Endothelial cell of umbilical vein (primary cell): ENCODE measurements around the gene AMPH. TPM values are rescaled to one million over a fixed set of nuclear protein-coding genes. Genes with fewer than 3 reads are reported as not detected.

Source experiments
- BruUV-seq: library from RNA; stranded (reverse); fragments of 400-500 nt; replicated peaks from 2 replicates; lab custom pipeline; 2021; lab: Mats Ljungman, UMichigan
- CTCF ChIA-PET: fragments of 300-600, 350-600 bp; sonication (Branson Sonifier 250); formaldehyde crosslinking; loops from one replicate; lab custom pipeline; 2021; ENCODE audit warnings: antibody characterized with exemption, inconsistent platforms; lab: Charles Lee
- POLR2A ChIA-PET: fragments of 300-600, 350-600 bp; sonication (Branson Sonifier 250); formaldehyde crosslinking; loops from one replicate; lab custom pipeline; 2021; ENCODE audit warnings: antibody characterized with exemption, inconsistent platforms; lab: Charles Lee
- DNase-seq: peaks from one replicate; pipeline ENCODE4 v3.0.0-alpha.2; 2011; ENCODE audit warnings: low read depth, low spot score
- FAIRE-seq: peaks from 2 replicates; lab custom pipeline; 2011; peaks lifted over from hg19 to GRCh38; lab: Jason Lieb, UNC
- H2AFZ ChIP-seq: 2 replicates; pipeline ENCODE4 v1.6.0; 2012; ENCODE audit warnings: low read depth, low read length, control low read depth, inconsistent platforms
- H3K27ac ChIP-seq: 2 replicates; pipeline ENCODE4 v1.5.1; 2011; ENCODE audit warnings: low read depth, mild to moderate bottlenecking, control low read depth, low read length, moderate library complexity; ENCODE audit not compliant: insufficient read depth
- H3K27me3 ChIP-seq, 2 experiments: 2 replicates each; pipeline versions ENCODE4 v1.6.0 to v1.6.1; 2011; ENCODE audit warnings: low read length in 2 of 2, mixed read lengths in 1 of 2; ENCODE audit not compliant: control insufficient read depth in 2 of 2, insufficient read depth in 2 of 2
- H3K36me3 ChIP-seq, 2 experiments: 2 replicates in 1 of 2; 3 replicates in 1 of 2; pipeline ENCODE4 v1.5.1; 2011; ENCODE audit warnings: low read length in 2 of 2, mild to moderate bottlenecking in 1 of 2, moderate library complexity in 1 of 2; ENCODE audit not compliant: control insufficient read depth in 2 of 2, insufficient read depth in 2 of 2; ENCODE audit errors: extremely low read depth in 1 of 2
- H3K4me1 ChIP-seq: 3 replicates; pipeline ENCODE4 v1.5.1; 2011; ENCODE audit warnings: mild to moderate bottlenecking, low read length; ENCODE audit not compliant: control insufficient read depth, insufficient read depth; ENCODE audit errors: extremely low read depth
- H3K4me2 ChIP-seq: 2 replicates; pipeline ENCODE4 v1.6.1; 2011; ENCODE audit warnings: low read length, control low read depth, mixed read lengths; ENCODE audit not compliant: insufficient read depth
- H3K4me3 ChIP-seq, 3 experiments: fragments of 200-600 bp in 1 of 3; sonication (generic), shearing (Covaris generic) in 1 of 3; replicated peaks in 1 of 3; 2 replicates each; pipeline ENCODE4 v1.5.1; 2011 to 2016; ENCODE audit warnings: control low read depth in 3 of 3, low read length in 3 of 3, mild to moderate bottlenecking in 2 of 3, inconsistent platforms in 1 of 3, low read depth in 1 of 3, moderate library complexity in 1 of 3; ENCODE audit not compliant: insufficient read depth in 1 of 3
- H3K79me2 ChIP-seq: 2 replicates; pipeline ENCODE4 v1.6.0; 2012; ENCODE audit warnings: low read length, inconsistent platforms; ENCODE audit not compliant: control insufficient read depth, insufficient read depth
- H3K9ac ChIP-seq: replicated peaks from 2 replicates; pipeline ENCODE3; 2011; ENCODE audit warnings: low read length, control low read depth; ENCODE audit not compliant: insufficient read depth; ENCODE audit errors: extremely low read depth
- H3K9me1 ChIP-seq: replicated peaks from 3 replicates; pipeline ENCODE4 v1.6.0; 2011; ENCODE audit warnings: mild to moderate bottlenecking, low read length; ENCODE audit not compliant: control insufficient read depth, insufficient read depth; ENCODE audit errors: extremely low read depth
- H3K9me3 ChIP-seq: replicated peaks from 2 replicates; pipeline ENCODE4 v1.5.1; 2012; ENCODE audit warnings: low read length, inconsistent platforms; ENCODE audit not compliant: control insufficient read depth, insufficient read depth
- H4K20me1 ChIP-seq: replicated peaks from 2 replicates; pipeline ENCODE3; 2011; ENCODE audit warnings: mild to moderate bottlenecking, low read length; ENCODE audit not compliant: control insufficient read depth, insufficient read depth; ENCODE audit errors: extremely low read depth
- EZH2 ChIP-seq: IDR thresholded peaks from 2 replicates; pipeline ENCODE4 v1.6.1; 2012; ENCODE audit warnings: borderline replicate concordance, low read depth, mild to moderate bottlenecking, moderate library complexity, low read length, inconsistent platforms; ENCODE audit not compliant: severe bottlenecking
- FOS ChIP-seq: IDR thresholded peaks from 2 replicates; pipeline ENCODE4 v1.6.1; 2011; ENCODE audit warnings: mild to moderate bottlenecking, low read length, moderate library complexity, borderline replicate concordance; ENCODE audit not compliant: insufficient read depth
- GATA2 ChIP-seq: IDR thresholded peaks from 2 replicates; pipeline ENCODE4 v1.7.0; 2011; ENCODE audit warnings: low read depth, mild to moderate bottlenecking, moderate library complexity, mixed read lengths, low read length; ENCODE audit not compliant: insufficient read length, insufficient read depth
- JUN ChIP-seq: IDR thresholded peaks from 2 replicates; pipeline ENCODE4 v1.6.1; 2011; ENCODE audit warnings: borderline replicate concordance, low read depth; ENCODE audit not compliant: insufficient read length, insufficient read depth
- MYC ChIP-seq: IDR thresholded peaks from one replicate; pipeline ENCODE4 v1.6.1; 2011; ENCODE audit warnings: mild to moderate bottlenecking, low read depth, low read length
- POLR2A ChIP-seq: IDR thresholded peaks from 2 replicates; pipeline ENCODE4 v1.6.1; 2012; ENCODE audit warnings: low read depth, mild to moderate bottlenecking, control low read depth, low read length
- POLR2AphosphoS5 ChIP-seq: IDR thresholded peaks from 2 replicates; pipeline ENCODE4 v1.6.1; 2012; ENCODE audit warnings: low read depth, mild to moderate bottlenecking, control low read depth, low read length, moderate library complexity; ENCODE audit not compliant: insufficient read depth
- dilution Hi-C: fragments of 300-500 bp; cut with MboI; formaldehyde crosslinking; loops from one replicate; pipeline ENCODE4 v1.15.0; 2019; ENCODE audit warnings: low sequenced_read_pairs; ENCODE audit not compliant: extremely low pct_ligation_motif_present
- intact Hi-C: fragments of 100-400 bp; cut with micrococcal nuclease; formaldehyde crosslinking; loops from one replicate; pipeline ENCODE4 v1.10.0; 2022
- polyA plus RNA-seq, 4 experiments: library from polyadenylated mRNA; depleted of rRNA in 3 of 4; stranded (reverse) in 3 of 4; unstranded in 1 of 4; fragments of >200 nt; gene quantifications; 2 replicates each; pipeline versions ENCODE4 v1.2.1 to v1.2.3, GENCODE V29; 2011 to 2012; ENCODE audit warnings: missing spikeins in 1 of 4
- total RNA-seq: library from RNA; stranded (reverse); gene quantifications from 2 replicates; pipeline ENCODE4 v1.2.3, GENCODE V29; 2021
- TF ChIP-seq, protein P1 (sequence below), 2 donors: IDR thresholded peaks; 1 replicate in 1 of 2; 2 replicates in 1 of 2; pipeline ENCODE4 v1.5.1; 2011; ENCODE audit warnings: low read length in 2 of 2, mild to moderate bottlenecking in 2 of 2, moderate library complexity in 2 of 2, control low read depth in 1 of 2, inconsistent platforms in 1 of 2, low read depth in 1 of 2; ENCODE audit not compliant: insufficient read depth in 1 of 2; ENCODE audit errors: extremely low read depth in 1 of 2
- TF ChIP-seq, protein P2 (sequence below): IDR thresholded peaks from 2 replicates; pipeline ENCODE4 v1.6.1; 2011; ENCODE audit not compliant: insufficient read depth, insufficient read length

AMPH gene
- total and polyA plus RNA-seq, 2 donors (not counting 3 experiments of a cell fraction or from before 2014, with no cell fraction given), result 5.2 to 9.2 TPM

DNA sequence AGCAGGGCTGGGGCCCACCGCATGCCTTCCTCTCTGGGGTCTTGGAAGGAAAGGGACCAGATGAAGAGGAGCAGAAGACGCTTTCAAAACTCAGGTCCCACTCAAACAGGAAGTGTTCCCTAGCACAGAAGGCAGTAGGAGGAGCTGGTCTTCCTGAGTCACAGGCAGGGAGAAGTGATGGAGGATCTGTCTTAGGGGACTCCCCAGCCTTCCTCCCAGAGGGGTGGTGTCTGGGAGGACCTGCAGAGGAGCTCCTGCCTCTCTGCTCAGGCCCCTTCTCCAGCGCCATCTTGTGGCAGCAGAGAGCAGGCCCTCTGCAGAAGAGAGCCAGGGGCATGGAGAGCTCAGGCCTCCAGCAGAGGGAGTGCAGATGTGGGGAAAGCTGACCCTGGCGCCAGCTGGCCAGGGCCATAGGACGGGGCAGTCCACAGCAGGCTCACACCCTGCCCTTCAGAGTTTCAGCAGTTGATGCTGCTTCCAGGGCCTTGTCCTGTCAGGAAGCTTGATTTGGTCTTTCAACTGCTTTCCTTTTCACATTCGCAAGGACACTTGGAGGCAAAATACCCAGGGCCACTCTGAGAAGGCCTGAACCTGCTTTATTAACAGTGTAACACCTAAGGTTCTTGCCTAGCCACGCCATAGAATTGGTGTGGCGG, 295.6 kb downstream of the AMPH start:
- Histone ChIP-seq H3K4me1 (no peaks in the 10 kb centered on the region), H4K20me1 (no peaks in the 10 kb centered on the region), H3K4me3 (no peak overlapping the region), H3K9me1 (no peaks in the 10 kb centered on the region), H3K9ac (no peak overlapping the region), H3K4me2 (no peak overlapping the region), H3K9me3 (no peaks in the 10 kb centered on the region), H3K79me2 (no peaks in the 10 kb centered on the region), H3K36me3 (no peaks in the 10 kb centered on the region), H3K27ac (no peak overlapping the region), H3K27me3 (no peaks in the 10 kb centered on the region), H2AFZ (peak overlapping the region; percentile 56)
- CTCF ChIA-PET, result interaction anchor here (0.6 to 5.2 kb wide), 48 partner anchors 8 to 1284 kb away, joined by 3 to 80 read pairs (median 6); partner anchors contain the start of genes SFRP4 and STARD3NL
- FAIRE-seq (peak; percentile 77), DNase-seq (peak; percentile 82)
- TF ChIP-seq POLR2AphosphoS5, result no peak
- TF ChIP-seq, protein P1, sequence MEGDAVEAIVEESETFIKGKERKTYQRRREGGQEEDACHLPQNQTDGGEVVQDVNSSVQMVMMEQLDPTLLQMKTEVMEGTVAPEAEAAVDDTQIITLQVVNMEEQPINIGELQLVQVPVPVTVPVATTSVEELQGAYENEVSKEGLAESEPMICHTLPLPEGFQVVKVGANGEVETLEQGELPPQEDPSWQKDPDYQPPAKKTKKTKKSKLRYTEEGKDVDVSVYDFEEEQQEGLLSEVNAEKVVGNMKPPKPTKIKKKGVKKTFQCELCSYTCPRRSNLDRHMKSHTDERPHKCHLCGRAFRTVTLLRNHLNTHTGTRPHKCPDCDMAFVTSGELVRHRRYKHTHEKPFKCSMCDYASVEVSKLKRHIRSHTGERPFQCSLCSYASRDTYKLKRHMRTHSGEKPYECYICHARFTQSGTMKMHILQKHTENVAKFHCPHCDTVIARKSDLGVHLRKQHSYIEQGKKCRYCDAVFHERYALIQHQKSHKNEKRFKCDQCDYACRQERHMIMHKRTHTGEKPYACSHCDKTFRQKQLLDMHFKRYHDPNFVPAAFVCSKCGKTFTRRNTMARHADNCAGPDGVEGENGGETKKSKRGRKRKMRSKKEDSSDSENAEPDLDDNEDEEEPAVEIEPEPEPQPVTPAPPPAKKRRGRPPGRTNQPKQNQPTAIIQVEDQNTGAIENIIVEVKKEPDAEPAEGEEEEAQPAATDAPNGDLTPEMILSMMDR (IDR thresholded peaks at IDR 0.05; ENCODE audit: extremely low read depth in 1 of 2, insufficient read depth in 1 of 2, low read depth in 1 of 2, low read length in 2 of 2), result peak; percentile 98 to 100
- no TSS peak for BruUV-seq
- POLR2A ChIA-PET, result no interaction called here
- intact Hi-C loops (loop anchor here (1.0 kb wide), 3 partner anchors 39 to 228 kb away; no protein-coding TSS in a partner anchor), dilution Hi-C loops (no loop called here)

DNA sequence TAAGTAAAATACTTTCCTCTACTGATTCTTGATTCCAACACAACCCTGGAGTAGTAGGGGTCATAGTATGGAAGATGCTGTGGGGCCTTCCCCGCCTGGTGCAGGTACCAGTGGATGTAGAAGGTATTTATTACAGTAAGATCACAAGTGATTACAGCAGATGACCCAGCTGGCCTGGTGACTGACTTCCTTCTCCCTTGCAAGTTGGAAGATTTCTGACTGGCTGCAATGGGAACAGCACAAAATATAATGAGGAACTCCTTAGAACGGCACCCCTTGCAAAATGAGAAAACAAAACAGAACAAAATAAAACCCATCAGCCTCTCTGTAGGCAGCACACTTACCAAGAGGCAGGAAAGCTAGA, 296.1 kb downstream of the AMPH start:
- ChIA-PET POLR2A (no interaction called here), CTCF (interaction anchor here (0.6 to 5.2 kb wide), 44 partner anchors 8 to 1285 kb away, joined by 3 to 80 read pairs (median 6); partner anchors contain the start of genes SFRP4 and STARD3NL)
- no TSS peak for BruUV-seq
- H3K4me1 ChIP-seq, result no peaks in the 10 kb centered on the region
- intact Hi-C loops, result loop anchor here (1.0 kb wide), 3 partner anchors 39 to 228 kb away; no protein-coding TSS in a partner anchor
- H2AFZ ChIP-seq, result no peak overlapping the region
- H3K9ac ChIP-seq, result no peak overlapping the region
- H4K20me1 ChIP-seq, result no peaks in the 10 kb centered on the region
- H3K4me2 ChIP-seq, result no peak overlapping the region
- no peaks in the 10 kb centered on the region for H3K9me1 ChIP-seq
- DNase-seq (no peak), FAIRE-seq (no peak)
- H3K9me3 ChIP-seq, result no peaks in the 10 kb centered on the region
- no peaks in the 10 kb centered on the region for H3K36me3 ChIP-seq
- H3K79me2 ChIP-seq, result no peaks in the 10 kb centered on the region
- H3K4me3 ChIP-seq, result no peak overlapping the region
- H3K27ac ChIP-seq, result no peak overlapping the region
- dilution Hi-C loops, result no loop called here
- no peaks in the 10 kb centered on the region for H3K27me3 ChIP-seq
- TF ChIP-seq EZH2 (no peak), JUN (no peak), MYC (no peak), POLR2AphosphoS5 (no peak), FOS (no peak), GATA2 (no peak), POLR2A (no peak)
- TF ChIP-seq, protein P2, sequence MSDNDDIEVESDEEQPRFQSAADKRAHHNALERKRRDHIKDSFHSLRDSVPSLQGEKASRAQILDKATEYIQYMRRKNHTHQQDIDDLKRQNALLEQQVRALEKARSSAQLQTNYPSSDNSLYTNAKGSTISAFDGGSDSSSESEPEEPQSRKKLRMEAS, result no peak
- TF ChIP-seq, protein P1 (IDR thresholded peaks at IDR 0.05; ENCODE audit: extremely low read depth in 1 of 2, insufficient read depth in 1 of 2, low read depth in 1 of 2, low read length in 2 of 2), result no peak
